ENCODE data around the gene DCC. TPM values are rescaled to one million over a fixed set of nuclear protein-coding genes. Genes with fewer than 3 reads are reported as not detected.

Gene DCC
- total RNA-seq, 1 donor from 2014 or later: 5.6 TPM

GRCh38 chr18:53385889-53386288 is 1045.9 kb downstream of the DCC start:
- H3K27me3 Mint-ChIP-seq (ENCODE audit: unreplicated experiment): no peaks in the 10 kb centered on the region
- H3K9me3 Mint-ChIP-seq (ENCODE audit: unreplicated experiment): no peaks in the 10 kb centered on the region
- TF ChIP-seq CTCF (IDR thresholded peaks at IDR 0.05; ENCODE audit: partially characterized antibody, unreplicated experiment): no peak
- no peak for DNase-seq
- no peak overlapping the region for H3K4me3 Mint-ChIP-seq (ENCODE audit: unreplicated experiment)
- no peaks in the 10 kb centered on the region for H3K4me1 Mint-ChIP-seq (ENCODE audit: low read depth, unreplicated experiment)
- H3K36me3 Mint-ChIP-seq (ENCODE audit: unreplicated experiment): no peaks in the 10 kb centered on the region
- H3K27ac Mint-ChIP-seq (ENCODE audit: unreplicated experiment): no peak overlapping the region

- H3K4me3 Mint-ChIP-seq (ENCODE audit: unreplicated experiment): no peak overlapping the region
- no peak for DNase-seq
- H3K9me3 Mint-ChIP-seq (ENCODE audit: unreplicated experiment): no peaks in the 10 kb centered on the region
- TF ChIP-seq CTCF (IDR thresholded peaks at IDR 0.05; ENCODE audit: partially characterized antibody, unreplicated experiment): no peak
- no peaks in the 10 kb centered on the region for H3K27me3 Mint-ChIP-seq (ENCODE audit: unreplicated experiment)
- no peak overlapping the region for H3K27ac Mint-ChIP-seq (ENCODE audit: unreplicated experiment)
- no peaks in the 10 kb centered on the region for H3K36me3 Mint-ChIP-seq (ENCODE audit: unreplicated experiment)
- H3K4me1 Mint-ChIP-seq (ENCODE audit: low read depth, unreplicated experiment): no peaks in the 10 kb centered on the region
These were observed 1047.6 kb downstream of the DCC start for GRCh38 chr18:53387581-53387980.

GRCh38 chr18:53402670-53403069 is 1062.7 kb downstream of the DCC start:
- H3K27me3 Mint-ChIP-seq (ENCODE audit: unreplicated experiment): no peaks in the 10 kb centered on the region
- DNase-seq: no peak
- H3K36me3 Mint-ChIP-seq (ENCODE audit: unreplicated experiment): no peaks in the 10 kb centered on the region
- H3K9me3 Mint-ChIP-seq (ENCODE audit: unreplicated experiment): no peaks in the 10 kb centered on the region
- TF ChIP-seq CTCF (IDR thresholded peaks at IDR 0.05; ENCODE audit: partially characterized antibody, unreplicated experiment): no peak
- H3K4me1 Mint-ChIP-seq (ENCODE audit: low read depth, unreplicated experiment): no peaks in the 10 kb centered on the region
- no peak overlapping the region for H3K27ac Mint-ChIP-seq (ENCODE audit: unreplicated experiment)
- no peak overlapping the region for H3K4me3 Mint-ChIP-seq (ENCODE audit: unreplicated experiment)

GRCh38 chr18:53408271-53408670 is 1068.3 kb downstream of the DCC start:
- DNase-seq: no peak
- no peak for TF ChIP-seq CTCF (IDR thresholded peaks at IDR 0.05; ENCODE audit: partially characterized antibody, unreplicated experiment)
- Mint-ChIP-seq H3K27ac (ENCODE audit: unreplicated experiment) (no peak overlapping the region), H3K9me3 (ENCODE audit: unreplicated experiment) (no peaks in the 10 kb centered on the region), H3K4me1 (ENCODE audit: low read depth, unreplicated experiment) (no peaks in the 10 kb centered on the region), H3K36me3 (ENCODE audit: unreplicated experiment) (no peaks in the 10 kb centered on the region), H3K4me3 (ENCODE audit: unreplicated experiment) (no peak overlapping the region), H3K27me3 (ENCODE audit: unreplicated experiment) (no peaks in the 10 kb centered on the region)

- Mint-ChIP-seq H3K4me3 (ENCODE audit: unreplicated experiment) (no peak overlapping the region), H3K9me3 (ENCODE audit: unreplicated experiment) (no peaks in the 10 kb centered on the region), H3K27ac (ENCODE audit: unreplicated experiment) (no peak overlapping the region), H3K27me3 (ENCODE audit: unreplicated experiment) (no peaks in the 10 kb centered on the region), H3K36me3 (ENCODE audit: unreplicated experiment) (no peaks in the 10 kb centered on the region), H3K4me1 (ENCODE audit: low read depth, unreplicated experiment) (no peaks in the 10 kb centered on the region)
- no peak for DNase-seq
- TF ChIP-seq CTCF (IDR thresholded peaks at IDR 0.05; ENCODE audit: partially characterized antibody, unreplicated experiment): no peak
These were observed 1071.5 kb downstream of the DCC start for GRCh38 chr18:53411511-53411910.
